WI38 (cell line): ENCODE data around the gene TXNL1.
"Not testable (repeated sequence)": the region's sequence is repeated elsewhere in the genome, so short reads cannot be mapped to it uniquely, and the experiment has no call there.

Source experiments
- H3K4me3 ChIP-seq: 2 replicates; pipeline ENCODE4 v1.5.1; 2011; ENCODE audit warnings: low read depth, mild to moderate bottlenecking, control low read depth, low read length
- TF ChIP-seq, protein P1 (sequence below): IDR thresholded peaks from 2 replicates; pipeline ENCODE4 v1.5.1; 2012; ENCODE audit warnings: low read depth, mild to moderate bottlenecking, control low read depth, low read length

Gene TXNL1

GRCh38 chr18:56579451-56579850 lies 58.9 kb downstream of the TXNL1 start:
- TF ChIP-seq, protein P1, sequence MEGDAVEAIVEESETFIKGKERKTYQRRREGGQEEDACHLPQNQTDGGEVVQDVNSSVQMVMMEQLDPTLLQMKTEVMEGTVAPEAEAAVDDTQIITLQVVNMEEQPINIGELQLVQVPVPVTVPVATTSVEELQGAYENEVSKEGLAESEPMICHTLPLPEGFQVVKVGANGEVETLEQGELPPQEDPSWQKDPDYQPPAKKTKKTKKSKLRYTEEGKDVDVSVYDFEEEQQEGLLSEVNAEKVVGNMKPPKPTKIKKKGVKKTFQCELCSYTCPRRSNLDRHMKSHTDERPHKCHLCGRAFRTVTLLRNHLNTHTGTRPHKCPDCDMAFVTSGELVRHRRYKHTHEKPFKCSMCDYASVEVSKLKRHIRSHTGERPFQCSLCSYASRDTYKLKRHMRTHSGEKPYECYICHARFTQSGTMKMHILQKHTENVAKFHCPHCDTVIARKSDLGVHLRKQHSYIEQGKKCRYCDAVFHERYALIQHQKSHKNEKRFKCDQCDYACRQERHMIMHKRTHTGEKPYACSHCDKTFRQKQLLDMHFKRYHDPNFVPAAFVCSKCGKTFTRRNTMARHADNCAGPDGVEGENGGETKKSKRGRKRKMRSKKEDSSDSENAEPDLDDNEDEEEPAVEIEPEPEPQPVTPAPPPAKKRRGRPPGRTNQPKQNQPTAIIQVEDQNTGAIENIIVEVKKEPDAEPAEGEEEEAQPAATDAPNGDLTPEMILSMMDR, result no peak
- H3K4me3 ChIP-seq, result no peak overlapping the region

DNA sequence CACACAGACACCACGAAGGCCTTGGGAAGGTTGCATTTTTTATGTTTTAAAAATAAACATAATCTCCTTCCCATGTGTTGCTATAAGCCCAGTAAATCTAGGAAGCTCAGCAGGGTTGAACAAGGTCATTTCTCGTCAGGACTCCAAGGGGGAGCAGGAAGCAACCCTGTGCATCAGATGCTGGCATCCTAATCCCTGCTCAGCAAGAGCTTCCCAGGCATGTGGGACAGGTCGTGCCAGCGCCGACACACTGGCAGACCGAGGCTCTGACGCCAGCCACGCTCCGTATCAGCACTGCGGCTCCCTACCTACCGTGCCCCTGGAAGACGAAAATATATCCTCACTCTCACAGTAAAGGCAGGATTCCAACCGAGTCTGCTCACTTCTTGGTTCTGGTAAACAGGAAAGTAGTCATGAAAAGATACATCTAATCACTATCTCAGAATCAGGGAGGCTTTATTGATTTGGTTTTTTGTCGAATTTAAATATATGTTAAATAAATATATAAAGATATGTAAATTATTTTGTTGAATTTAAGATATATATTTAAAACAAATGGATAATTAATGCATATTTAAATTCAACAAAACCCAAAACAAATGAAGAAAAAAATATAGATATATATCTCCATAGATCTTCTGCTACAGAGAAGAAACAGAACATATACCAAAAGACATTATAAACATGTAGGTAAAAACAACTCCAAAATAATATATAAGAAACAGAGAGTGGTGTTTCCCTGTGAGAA lies 61.4 kb downstream of the TXNL1 start:
- TF ChIP-seq, protein P1, result no peak

DNA sequence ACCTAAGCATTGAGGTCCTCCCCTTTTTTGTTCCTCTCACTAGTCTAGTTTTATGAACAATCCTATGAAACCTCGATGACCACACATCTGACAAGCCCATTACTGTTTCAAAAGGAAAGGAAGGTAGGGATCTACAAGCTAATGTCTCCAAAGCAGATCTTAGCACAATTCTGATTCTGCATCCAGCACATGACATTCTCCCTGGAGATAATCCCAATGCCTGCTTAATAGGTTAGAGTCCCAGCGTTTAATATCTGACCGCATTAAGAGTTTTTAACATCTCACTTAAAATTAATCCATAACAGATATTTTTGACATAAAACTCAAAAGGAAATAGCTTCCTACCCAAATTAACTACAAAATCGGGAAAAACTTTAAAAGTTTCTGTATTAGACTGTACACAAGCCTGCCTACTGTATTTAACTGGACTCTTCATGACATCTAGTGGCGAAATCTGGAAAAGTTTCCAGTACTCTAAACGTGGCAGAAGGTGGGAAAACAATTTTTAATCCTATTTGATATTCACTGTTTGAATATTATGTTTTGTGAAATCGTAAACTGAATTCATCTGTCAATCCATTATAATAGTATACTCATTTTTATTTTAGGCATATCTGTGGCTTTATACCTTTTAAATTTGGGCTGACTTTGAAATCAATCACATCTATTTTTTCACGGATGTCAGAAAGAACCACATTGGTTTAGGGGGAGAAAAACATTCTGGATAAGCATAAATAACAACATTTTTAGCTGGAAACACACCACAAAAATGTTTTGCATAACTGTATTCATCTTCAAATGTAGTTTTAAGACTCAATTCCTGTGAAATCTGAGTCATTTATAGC lies 62.4 kb downstream of the TXNL1 start:
- no peak overlapping the region for H3K4me3 ChIP-seq
- TF ChIP-seq, protein P1, result peak; percentile 27; the same call in 1 of the 2 replicates

More for the DNA sequence above, 61.4 kb downstream of the TXNL1 start:
- H3K4me3 ChIP-seq, result no peak overlapping the region

- H3K4me3 ChIP-seq, result no peak overlapping the region
- TF ChIP-seq, protein P1, result no peak
These were observed 63.5 kb downstream of the TXNL1 start for GRCh38 chr18:56574861-56575260.

DNA sequence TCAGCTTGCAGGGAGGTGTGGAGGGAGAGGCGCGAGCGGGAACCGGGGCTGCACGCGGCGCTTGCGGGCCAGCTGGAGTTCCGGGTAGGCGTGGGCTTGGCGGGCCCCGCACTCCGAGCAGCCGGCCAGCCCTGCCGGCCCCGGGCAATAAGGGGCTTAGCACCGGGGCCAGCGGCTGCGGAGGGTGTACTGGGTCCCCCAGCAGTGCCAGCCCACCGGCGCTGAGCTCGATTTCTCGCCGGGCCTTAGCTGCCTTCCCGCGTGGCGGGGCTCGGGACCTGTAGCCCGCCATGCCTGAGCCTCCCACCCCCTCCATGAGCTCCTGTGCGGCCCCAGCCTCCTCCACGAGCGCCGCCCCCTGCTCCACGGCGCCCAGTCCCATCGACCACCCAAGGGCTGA lies 66.1 kb downstream of the TXNL1 start:
- H3K4me3 ChIP-seq, result not testable (repeated sequence)

- TF ChIP-seq, protein P1, result no peak
- no peak overlapping the region for H3K4me3 ChIP-seq
These were observed 67.4 kb downstream of the TXNL1 start for GRCh38 chr18:56570978-56571377.

DNA sequence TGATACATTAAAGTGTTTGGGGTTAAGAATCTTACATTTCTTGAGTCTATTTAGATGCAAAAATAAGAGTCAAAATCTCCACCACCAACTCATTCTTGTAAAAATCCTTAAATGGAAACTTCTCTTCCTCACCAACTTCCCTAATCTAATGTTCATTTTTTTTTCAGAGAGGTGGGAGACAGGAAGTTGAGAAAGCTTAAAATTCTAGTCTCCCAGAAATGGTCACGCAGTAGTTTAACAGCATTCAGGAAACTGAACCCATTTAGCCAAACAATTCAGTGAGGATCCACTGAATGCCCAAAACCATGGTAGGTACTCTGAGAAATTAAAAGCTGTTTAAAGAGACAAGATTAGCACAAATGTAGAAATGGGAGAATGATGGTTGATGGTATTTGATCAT lies 69.0 kb downstream of the TXNL1 start:
- TF ChIP-seq, protein P1, result no peak
- H3K4me3 ChIP-seq, result no peak overlapping the region
